Activated B cell treated with CpG ODN at 0.5 μM for 24 hours (primary cell): Measurements from ENCODE around the gene AKAP5. TPM values are rescaled to one million over a fixed set of nuclear protein-coding genes. Genes with fewer than 3 reads are reported as not detected.

ENCODE experiments used
- ATAC-seq: fragments of 200-7000 bp; cut with Tn5 transposase; one replicate; pipeline ENCODE4 v1.10.0; 2021; ENCODE audit warnings: low read depth, mild to moderate bottlenecking, moderate library complexity
- CTCF ChIA-PET: fragments of 350-600 bp; sonication (Branson Sonifier 250); formaldehyde crosslinking; loops from one replicate; lab custom pipeline; 2021; ENCODE audit warnings: antibody characterized with exemption; lab: Charles Lee
- POLR2A ChIA-PET: fragments of 350-600 bp; sonication (Branson Sonifier 250); formaldehyde crosslinking; loops from one replicate; lab custom pipeline; 2021; ENCODE audit warnings: antibody characterized with exemption; lab: Charles Lee
- DNase-seq: peaks from one replicate; pipeline ENCODE4 v3.0.0; 2022
- H3K27ac Mint-ChIP-seq: one replicate; pipeline ENCODE4 v1.8.0; 2020; ENCODE audit warnings: mixed read lengths
- H3K27me3 Mint-ChIP-seq: one replicate; pipeline ENCODE4 v1.8.0; 2021; ENCODE audit warnings: mixed read lengths
- H3K36me3 Mint-ChIP-seq: one replicate; pipeline ENCODE4 v1.8.0; 2021; ENCODE audit warnings: low read depth, mixed read lengths
- H3K4me1 Mint-ChIP-seq: one replicate; pipeline ENCODE4 v1.8.0; 2021; ENCODE audit warnings: mixed read lengths
- H3K4me3 Mint-ChIP-seq: one replicate; pipeline ENCODE4 v1.8.0; 2020; ENCODE audit warnings: mild to moderate bottlenecking, mixed read lengths
- H3K9me3 Mint-ChIP-seq: one replicate; pipeline ENCODE4 v1.8.0; 2020; ENCODE audit warnings: mixed read lengths
- CTCF ChIP-seq: fragments of 200-600 bp; IDR thresholded peaks from one replicate; pipeline ENCODE4 v1.8.0; 2022; ENCODE audit warnings: antibody characterized with exemption, mild to moderate bottlenecking
- intact Hi-C: fragments of 100-400 bp; cut with micrococcal nuclease; formaldehyde crosslinking; loops from one replicate; pipeline ENCODE4 v1.15.1; 2024
- total RNA-seq: library from RNA; stranded (reverse); gene quantifications from 2 replicates; pipeline ENCODE4 v1.2.3, GENCODE V29; 2022

The AKAP5 gene
- total RNA-seq, 1 donor from 2014 or later: 5.1 TPM

GRCh38 chr14:64419003-64419402 lies 46.3 kb upstream of the AKAP5 start:
- DNase-seq (no peak), ATAC-seq (no peak)
- POLR2A ChIA-PET: no interaction called here
- Mint-ChIP-seq H3K4me1 (no peaks in the 10 kb centered on the region), H3K9me3 (no peaks in the 10 kb centered on the region), H3K27me3 (no peaks in the 10 kb centered on the region), H3K27ac (no peak overlapping the region), H3K4me3 (no peak overlapping the region), H3K36me3 (peaks cover 81% of the 10 kb centered on the region)
- CTCF ChIA-PET: no interaction called here
- no peak for TF ChIP-seq CTCF
- intact Hi-C loops: no loop called here

GRCh38 chr14:64421166-64421565 lies 44.1 kb upstream of the AKAP5 start:
- Mint-ChIP-seq H3K36me3 (peaks cover 85% of the 10 kb centered on the region), H3K4me1 (no peaks in the 10 kb centered on the region), H3K27ac (no peak overlapping the region), H3K27me3 (no peaks in the 10 kb centered on the region), H3K9me3 (no peaks in the 10 kb centered on the region), H3K4me3 (no peak overlapping the region)
- ChIA-PET POLR2A (no interaction called here), CTCF (interaction anchor here (0.9 to 1.9 kb wide), 3 partner anchors 9 to 77 kb away, joined by 3 to 6 read pairs (median 4); no protein-coding TSS in a partner anchor)
- no peak for TF ChIP-seq CTCF
- ATAC-seq (no peak), DNase-seq (no peak)
- intact Hi-C loops: no loop called here

- Mint-ChIP-seq H3K4me1 (no peaks in the 10 kb centered on the region), H3K4me3 (no peak overlapping the region), H3K9me3 (no peaks in the 10 kb centered on the region), H3K27ac (peak overlapping the region; percentile 18), H3K36me3 (peaks cover 84% of the 10 kb centered on the region), H3K27me3 (no peaks in the 10 kb centered on the region)
- ChIA-PET POLR2A (no interaction called here), CTCF (interaction anchor here (0.9 to 1.9 kb wide), 3 partner anchors 8 to 78 kb away, joined by 3 to 6 read pairs (median 4); no protein-coding TSS in a partner anchor)
- TF ChIP-seq CTCF: no peak
- intact Hi-C loops: no loop called here
- DNase-seq (no peak), ATAC-seq (no peak)
Measured at GRCh38 chr14:64422005-64422404, 43.3 kb upstream of the AKAP5 start.

- Mint-ChIP-seq H3K27ac (no peak overlapping the region), H3K4me1 (no peaks in the 10 kb centered on the region), H3K9me3 (no peaks in the 10 kb centered on the region), H3K4me3 (no peak overlapping the region), H3K27me3 (no peaks in the 10 kb centered on the region), H3K36me3 (peaks cover 84% of the 10 kb centered on the region)
- ChIA-PET POLR2A (no interaction called here), CTCF (interaction anchor here (1.9 kb wide), 1 partner anchor 79 kb away, joined by 4 read pairs; no protein-coding TSS in a partner anchor)
- no peak for TF ChIP-seq CTCF
- no peak for DNase-seq
- ATAC-seq: no peak
- intact Hi-C loops: no loop called here
Measured at GRCh38 chr14:64422756-64423155, 42.5 kb upstream of the AKAP5 start.

GRCh38 chr14:64423987-64424386 lies 41.3 kb upstream of the AKAP5 start:
- Mint-ChIP-seq H3K4me3 (no peak overlapping the region), H3K36me3 (peaks cover 83% of the 10 kb centered on the region), H3K9me3 (no peaks in the 10 kb centered on the region), H3K4me1 (no peaks in the 10 kb centered on the region), H3K27ac (no peak overlapping the region), H3K27me3 (no peaks in the 10 kb centered on the region)
- no peak for ATAC-seq
- ChIA-PET POLR2A (interaction anchor here (0.6 kb wide), 1 partner anchor 74 kb away, joined by 5 read pairs; no protein-coding TSS in a partner anchor), CTCF (interaction anchor here (0.6 kb wide), 1 partner anchor 56 kb away, joined by 3 read pairs; no protein-coding TSS in a partner anchor)
- intact Hi-C loops: no loop called here
- DNase-seq: no peak
- TF ChIP-seq CTCF: no peak
